Bronchial epithelial cell (primary cell): ENCODE data around the gene LAMC1. TPM values are rescaled to one million over a fixed set of nuclear protein-coding genes. Genes with fewer than 3 reads are reported as not detected.

Experiments used
- DNase-seq: peaks from one replicate; pipeline ENCODE4 v3.0.0-alpha.2; 2010; ENCODE audit warnings: low read depth
- FAIRE-seq: peaks from 2 replicates; lab custom pipeline; 2011; peaks lifted over from hg19 to GRCh38; lab: Jason Lieb, UNC
- H3K27me3 ChIP-seq: 2 replicates; pipeline ENCODE4 v1.5.1; 2011; ENCODE audit warnings: low read length; ENCODE audit not compliant: control insufficient read depth, insufficient read depth
- H3K36me3 ChIP-seq: 2 replicates; pipeline ENCODE4 v1.5.1; 2011; ENCODE audit warnings: low read length; ENCODE audit not compliant: control insufficient read depth, insufficient read depth
- H3K4me3 ChIP-seq: 2 replicates; pipeline ENCODE4 v1.5.1; 2011; ENCODE audit warnings: mild to moderate bottlenecking, low read depth, low read length, control low read depth
- total RNA-seq: library from RNA; depleted of rRNA; stranded (reverse); fragments of >200 nt; gene quantifications from 2 replicates; pipeline ENCODE4 v1.2.1, GENCODE V29; 2014
- TF ChIP-seq, protein P1 (sequence below): IDR thresholded peaks from 2 replicates; pipeline ENCODE4 v1.5.1; 2011; ENCODE audit warnings: mild to moderate bottlenecking, moderate library complexity, low read length, control low read depth, inconsistent platforms; ENCODE audit not compliant: insufficient read depth, severe bottlenecking

LAMC1 gene
- total RNA-seq, 1 donor from 2014 or later = 219 TPM

GRCh38 chr1:183185941-183186490, 162.8 kb downstream of the LAMC1 start, which contains the start of gene LAMC2:
Gene LAMC2 (plus strand): TSS chr1:183186264. CDS start chr1:183186353, 89 bp downstream.
- Histone ChIP-seq H3K27me3 (no peaks in the 10 kb centered on the region), H3K36me3 (no peaks in the 10 kb centered on the region), H3K4me3 (peak within 1 kb of the TSS; percentile 91)
- TF ChIP-seq, protein P1, sequence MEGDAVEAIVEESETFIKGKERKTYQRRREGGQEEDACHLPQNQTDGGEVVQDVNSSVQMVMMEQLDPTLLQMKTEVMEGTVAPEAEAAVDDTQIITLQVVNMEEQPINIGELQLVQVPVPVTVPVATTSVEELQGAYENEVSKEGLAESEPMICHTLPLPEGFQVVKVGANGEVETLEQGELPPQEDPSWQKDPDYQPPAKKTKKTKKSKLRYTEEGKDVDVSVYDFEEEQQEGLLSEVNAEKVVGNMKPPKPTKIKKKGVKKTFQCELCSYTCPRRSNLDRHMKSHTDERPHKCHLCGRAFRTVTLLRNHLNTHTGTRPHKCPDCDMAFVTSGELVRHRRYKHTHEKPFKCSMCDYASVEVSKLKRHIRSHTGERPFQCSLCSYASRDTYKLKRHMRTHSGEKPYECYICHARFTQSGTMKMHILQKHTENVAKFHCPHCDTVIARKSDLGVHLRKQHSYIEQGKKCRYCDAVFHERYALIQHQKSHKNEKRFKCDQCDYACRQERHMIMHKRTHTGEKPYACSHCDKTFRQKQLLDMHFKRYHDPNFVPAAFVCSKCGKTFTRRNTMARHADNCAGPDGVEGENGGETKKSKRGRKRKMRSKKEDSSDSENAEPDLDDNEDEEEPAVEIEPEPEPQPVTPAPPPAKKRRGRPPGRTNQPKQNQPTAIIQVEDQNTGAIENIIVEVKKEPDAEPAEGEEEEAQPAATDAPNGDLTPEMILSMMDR = peak; percentile 74
- DNase-seq (peak; percentile 98), FAIRE-seq (no peak)

DNA sequence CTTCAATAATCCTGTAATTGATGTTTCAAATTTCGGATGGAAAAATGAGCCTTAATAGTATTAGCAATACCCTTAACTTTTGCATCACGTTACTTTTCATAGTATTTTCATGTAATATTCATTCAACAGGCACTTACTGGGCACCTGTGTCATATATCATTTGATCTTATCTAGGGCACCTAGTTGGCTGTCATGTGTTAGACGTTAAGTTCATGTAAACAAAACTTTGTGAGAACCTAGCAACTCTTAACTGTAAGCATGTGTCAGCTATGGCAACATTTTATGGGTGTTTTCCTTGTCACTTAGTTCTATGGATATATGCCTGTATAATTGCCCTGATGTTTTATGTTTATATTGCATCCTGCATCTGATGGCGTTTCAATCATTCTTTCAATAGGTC, 163.6 kb downstream of the LAMC1 start:
- TF ChIP-seq, protein P1 = no peak
- Histone ChIP-seq H3K36me3 (no peaks in the 10 kb centered on the region), H3K4me3 (peak overlapping the region; percentile 91), H3K27me3 (no peaks in the 10 kb centered on the region)
- DNase-seq = no peak
- no peak for FAIRE-seq

- no peak for DNase-seq
- peak; percentile 28 for FAIRE-seq
- H3K4me3 ChIP-seq = peak overlapping the region; percentile 91
Measured at GRCh38 chr1:183188240-183188639, 165.0 kb downstream of the LAMC1 start.

GRCh38 chr1:183191833-183192232, 168.6 kb downstream of the LAMC1 start:
- H3K36me3 ChIP-seq = no peaks in the 10 kb centered on the region
- FAIRE-seq = no peak

More at GRCh38 chr1:183188240-183188639, 165.0 kb downstream of the LAMC1 start:
- H3K36me3 ChIP-seq = no peaks in the 10 kb centered on the region
- TF ChIP-seq, protein P1 = no peak
- H3K27me3 ChIP-seq = no peaks in the 10 kb centered on the region

GRCh38 chr1:183193963-183194525, 170.8 kb downstream of the LAMC1 start:
- Histone ChIP-seq H3K4me3 (no peak overlapping the region), H3K36me3 (no peaks in the 10 kb centered on the region), H3K27me3 (no peaks in the 10 kb centered on the region)
- DNase-seq (no peak), FAIRE-seq (no peak)
- TF ChIP-seq, protein P1 = no peak

More at GRCh38 chr1:183191833-183192232, 168.6 kb downstream of the LAMC1 start:
- DNase-seq = peak; percentile 91
- Histone ChIP-seq H3K27me3 (no peaks in the 10 kb centered on the region), H3K4me3 (no peak overlapping the region)
- TF ChIP-seq, protein P1 = no peak
